HepG2 (cell line): ENCODE data around the gene TEKT5. TPM values are rescaled to one million over a fixed set of nuclear protein-coding genes. Genes with fewer than 3 reads are reported as not detected.

ENCODE experiments used
- ARID5B ChIP-seq: IDR thresholded peaks from 2 replicates; pipeline ENCODE4 v1.4.0; 2020; ENCODE audit warnings: mild to moderate bottlenecking, missing genetic modification reagents
- EED ChIP-seq: sonication (generic); formaldehyde crosslinking; IDR thresholded peaks from 2 replicates; pipeline ENCODE4 v1.5.0; 2020; ENCODE audit warnings: mild to moderate bottlenecking, missing genetic modification reagents
- LBX2 ChIP-seq: sonication (generic); formaldehyde crosslinking; IDR thresholded peaks from 2 replicates; pipeline ENCODE4 v1.5.0; 2020; ENCODE audit warnings: missing genetic modification reagents, mild to moderate bottlenecking, borderline replicate concordance
- MTA3 ChIP-seq: sonication (generic); formaldehyde crosslinking; IDR thresholded peaks from 2 replicates; pipeline ENCODE4 v1.4.0; 2020; ENCODE audit warnings: missing genetic modification reagents
- NR3C1 ChIP-seq: sonication (generic); formaldehyde crosslinking; IDR thresholded peaks from 2 replicates; pipeline ENCODE4 v1.4.0; 2020; ENCODE audit warnings: missing genetic modification reagents
- REPIN1 ChIP-seq: sonication (generic); formaldehyde crosslinking; IDR thresholded peaks from 2 replicates; pipeline ENCODE4 v1.8.0; 2022; ENCODE audit warnings: missing genetic modification reagents, low read depth, mild to moderate bottlenecking, borderline replicate concordance
- REXO4 ChIP-seq: sonication (generic); formaldehyde crosslinking; IDR thresholded peaks from 2 replicates; pipeline ENCODE4 v1.8.0; 2022; ENCODE audit warnings: missing genetic modification reagents, mild to moderate bottlenecking, borderline replicate concordance
- SIX4 ChIP-seq: sonication (generic); formaldehyde crosslinking; IDR thresholded peaks from 2 replicates; pipeline ENCODE4 v1.4.0; 2020; ENCODE audit warnings: missing genetic modification reagents
- TAF15 ChIP-seq: fragments of 200-400 bp; formaldehyde crosslinking; IDR thresholded peaks from one replicate; pipeline ENCODE4 v1.6.1; 2018; ENCODE audit warnings: mild to moderate bottlenecking, low read depth, low read length; ENCODE audit not compliant: poor library complexity, severe bottlenecking
- TFDP1 ChIP-seq: IDR thresholded peaks from 2 replicates; pipeline ENCODE4 v1.6.1; 2016; ENCODE audit warnings: missing compliant biosample characterization, missing genetic modification reagents, borderline replicate concordance
- TRIM22 ChIP-seq: fragments of 450-650 bp; IDR thresholded peaks from 2 replicates; pipeline ENCODE4 v1.6.1; 2017
- ZBTB7A ChIP-seq: sonication (generic); formaldehyde crosslinking; IDR thresholded peaks from 2 replicates; pipeline ENCODE4 v1.8.0; 2022; ENCODE audit warnings: mild to moderate bottlenecking, missing genetic modification reagents
- ZFP1 ChIP-seq: IDR thresholded peaks from 2 replicates; pipeline ENCODE4 v1.6.1; 2016
- ZKSCAN5 ChIP-seq: sonication (generic); formaldehyde crosslinking; IDR thresholded peaks from 2 replicates; pipeline ENCODE4 v1.5.1; 2020; ENCODE audit warnings: mild to moderate bottlenecking, missing genetic modification reagents
- ZMYM4 ChIP-seq: sonication (generic); formaldehyde crosslinking; IDR thresholded peaks from 2 replicates; pipeline ENCODE4 v1.8.1; 2023; ENCODE audit warnings: mild to moderate bottlenecking, missing genetic modification reagents
- ZNF501 ChIP-seq: sonication (generic); formaldehyde crosslinking; IDR thresholded peaks from 2 replicates; pipeline ENCODE4 v1.5.1; 2020; ENCODE audit warnings: mild to moderate bottlenecking, moderate library complexity, missing genetic modification reagents
- ZNF562 ChIP-seq: sonication (generic); formaldehyde crosslinking; IDR thresholded peaks from 2 replicates; pipeline ENCODE4 v1.8.0; 2022; ENCODE audit warnings: missing genetic modification reagents, borderline replicate concordance
- ZNF747 ChIP-seq: sonication (generic); formaldehyde crosslinking; IDR thresholded peaks from 2 replicates; pipeline ENCODE4 v1.8.1; 2023; ENCODE audit warnings: missing genetic modification reagents, mild to moderate bottlenecking, borderline replicate concordance
- ZXDC ChIP-seq: sonication (generic); formaldehyde crosslinking; IDR thresholded peaks from 2 replicates; pipeline ENCODE4 v1.5.0; 2020; ENCODE audit warnings: mild to moderate bottlenecking, missing genetic modification reagents
- polyA plus RNA-seq, 8 experiments: library from polyadenylated mRNA; depleted of rRNA in 3 of 8; stranded (reverse) in 7 of 8; unstranded in 1 of 8; fragments of >200 nt; fragmentation: Illumina TruSeq in 4 of 8; extraction: Trizol in 4 of 8; gene quantifications; 2 replicates each; pipeline versions ENCODE4 v1.2.1 to v1.2.3, GENCODE V29; 2011 to 2016; ENCODE audit warnings: low read depth in 4 of 8, missing spikeins in 1 of 8, mixed read lengths in 1 of 8; ENCODE audit not compliant: insufficient read depth in 1 of 8
- total RNA-seq, 5 experiments: library from RNA; depleted of rRNA; stranded (reverse); fragments of >200 nt; fragmentation: Illumina TruSeq; extraction: Trizol; gene quantifications; 2 replicates each; pipeline ENCODE4 v1.2.3, GENCODE V29; 2016; ENCODE audit warnings: low read depth in 1 of 5

TEKT5 gene
- total and polyA plus RNA-seq, 2 of the 13 experiments (the other 11 are each of a cell fraction or from before 2014, with no cell fraction given): 0.16 TPM; not detected in 1

GRCh38 chr16:10728003-10728887, 33.5 kb upstream of the TEKT5 start (continued):
- TF ChIP-seq ARID5B (CRISPR knock-in tag) (peak; percentile 93), TRIM22 (no peak), TAF15 (no peak), NR3C1 (CRISPR knock-in tag) (no peak), REPIN1 (CRISPR knock-in tag) (peak; percentile 94), ZKSCAN5 (CRISPR knock-in tag) (no peak), MTA3 (no peak), EED (CRISPR knock-in tag) (no peak), REXO4 (CRISPR knock-in tag) (no peak), LBX2 (CRISPR knock-in tag) (no peak), ZXDC (CRISPR knock-in tag) (no peak), ZNF562 (CRISPR knock-in tag) (no peak), ZBTB7A (no peak), ZMYM4 (peak; percentile 90), ZNF747 (no peak), ZNF501 (peak; percentile 83), SIX4 (CRISPR knock-in tag) (no peak), TFDP1 (peak; percentile 30; the same call in 1 of the 2 replicates), ZFP1 (CRISPR knock-in tag) (no peak)
